HUES6 (cell line): ENCODE results near the gene KLHL42.

Experiments used
- H3K27ac ChIP-seq: 2 replicates; pipeline ENCODE4 v1.7.0; 2013; ENCODE audit warnings: low read depth, mild to moderate bottlenecking, low read length, inconsistent platforms
- H3K27me3 ChIP-seq: 2 replicates; pipeline ENCODE4 v1.6.1; 2013; ENCODE audit warnings: low read length; ENCODE audit not compliant: control insufficient read depth, insufficient read depth
- H3K36me3 ChIP-seq: 2 replicates; pipeline ENCODE4 v1.6.1; 2013; ENCODE audit warnings: low read length; ENCODE audit not compliant: control insufficient read depth, insufficient read depth
- H3K4me1 ChIP-seq: 2 replicates; pipeline ENCODE4 v1.6.1; 2013; ENCODE audit warnings: low read length; ENCODE audit not compliant: control insufficient read depth, insufficient read depth
- H3K4me3 ChIP-seq: 2 replicates; pipeline ENCODE4 v1.5.1; 2013; ENCODE audit warnings: low read depth, low read length
- H3K9ac ChIP-seq: one replicate; pipeline ENCODE4 v1.6.1; 2013; ENCODE audit warnings: mild to moderate bottlenecking, low read length
- H3K9me3 ChIP-seq: 2 replicates; pipeline ENCODE4 v1.6.1; 2013; ENCODE audit warnings: low read depth, low read length; ENCODE audit not compliant: control insufficient read depth, insufficient read depth

Gene KLHL42

DNA sequence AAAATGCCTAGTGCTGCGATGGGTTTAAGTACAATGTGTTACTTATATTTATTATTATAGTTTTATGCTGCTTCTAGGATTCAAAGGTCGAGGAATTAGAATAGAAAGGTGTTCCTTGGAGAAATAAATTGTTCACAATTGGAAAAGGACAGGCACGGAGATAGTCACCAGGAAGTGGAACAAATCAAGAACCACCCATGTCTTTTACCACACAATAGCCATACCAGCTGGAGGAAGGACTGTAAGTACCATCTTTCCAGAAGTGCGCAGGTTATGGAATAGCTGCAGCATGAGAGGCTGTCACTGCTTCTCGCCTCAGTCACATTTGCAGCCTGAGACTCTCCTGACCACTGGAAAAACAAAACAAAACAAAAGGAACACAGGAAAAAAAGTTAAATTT lies 40.5 kb downstream of the KLHL42 start:
- Histone ChIP-seq H3K36me3 (no peaks in the 10 kb centered on the region), H3K27ac (no peak overlapping the region), H3K9me3 (peaks cover 5% of the 10 kb centered on the region), H3K4me3 (no peak overlapping the region), H3K9ac (no peak overlapping the region), H3K4me1 (no peaks in the 10 kb centered on the region), H3K27me3 (no peaks in the 10 kb centered on the region)

DNA sequence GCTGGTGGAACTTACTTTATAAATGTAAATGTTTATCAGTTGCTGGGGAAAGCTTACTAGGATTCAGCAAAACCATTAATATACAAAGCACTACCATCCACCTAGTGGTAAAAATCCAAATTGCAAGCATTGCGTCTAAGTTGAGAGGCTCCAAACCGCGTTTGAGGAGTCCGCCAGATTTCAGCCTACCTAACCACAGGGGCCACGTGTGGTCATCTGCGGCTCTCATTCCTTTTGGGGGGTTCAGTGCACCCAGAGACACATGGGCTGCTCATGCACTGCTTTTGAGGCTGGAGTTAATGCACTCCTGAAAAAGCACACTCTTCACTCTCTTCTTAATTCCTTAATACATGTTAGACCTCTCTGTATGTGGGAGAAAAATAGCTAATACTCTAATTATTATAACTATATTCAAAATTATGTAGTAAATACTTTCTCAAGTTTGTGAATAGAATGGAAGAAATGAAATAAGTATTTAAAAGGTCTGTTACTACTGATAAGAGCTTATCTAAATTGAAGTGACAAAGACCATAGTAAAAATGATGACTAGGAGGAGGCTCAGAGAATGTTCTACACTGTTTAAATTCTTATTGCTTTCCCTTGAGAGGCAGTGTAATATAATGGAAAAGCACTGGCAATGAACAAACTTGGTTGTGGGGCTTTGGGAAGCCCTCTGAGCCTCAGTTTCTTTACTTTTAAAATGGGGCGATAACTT lies 41.4 kb downstream of the KLHL42 start:
- Histone ChIP-seq H3K9me3 (peaks cover 5% of the 10 kb centered on the region), H3K27ac (no peak overlapping the region), H3K4me3 (no peak overlapping the region), H3K27me3 (no peaks in the 10 kb centered on the region), H3K9ac (no peak overlapping the region), H3K4me1 (no peaks in the 10 kb centered on the region), H3K36me3 (no peaks in the 10 kb centered on the region)

DNA sequence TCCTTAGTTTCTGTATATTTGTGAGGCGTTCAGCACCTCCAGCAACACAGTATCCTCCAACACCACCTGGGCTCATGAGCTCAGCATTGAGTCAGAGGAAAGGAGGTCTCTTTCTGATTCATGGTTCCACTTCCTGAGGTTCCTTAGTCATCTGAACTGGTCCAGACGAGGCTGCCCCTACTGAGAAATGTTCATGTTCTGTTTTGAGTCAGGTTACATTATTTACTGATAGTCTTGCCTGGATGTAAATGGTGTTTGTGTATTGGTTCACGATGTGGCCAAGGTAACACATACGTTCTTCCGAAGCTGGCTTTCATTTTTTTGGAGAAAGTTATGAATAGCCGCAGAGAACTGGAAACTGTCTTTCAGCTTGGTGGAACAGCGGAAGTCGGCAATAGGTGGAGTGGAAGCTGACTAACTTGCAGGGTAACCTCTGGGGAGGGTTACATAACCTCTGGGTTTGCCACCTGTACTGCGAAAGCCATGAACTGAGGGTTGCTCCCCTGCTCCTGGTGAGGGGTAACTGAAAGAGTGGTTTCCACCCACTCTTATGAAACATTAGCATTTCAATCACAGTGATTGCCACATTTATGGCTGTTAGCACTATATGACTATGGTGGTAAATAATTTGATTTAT lies 42.2 kb downstream of the KLHL42 start:
- H3K4me1 ChIP-seq = no peaks in the 10 kb centered on the region

DNA sequence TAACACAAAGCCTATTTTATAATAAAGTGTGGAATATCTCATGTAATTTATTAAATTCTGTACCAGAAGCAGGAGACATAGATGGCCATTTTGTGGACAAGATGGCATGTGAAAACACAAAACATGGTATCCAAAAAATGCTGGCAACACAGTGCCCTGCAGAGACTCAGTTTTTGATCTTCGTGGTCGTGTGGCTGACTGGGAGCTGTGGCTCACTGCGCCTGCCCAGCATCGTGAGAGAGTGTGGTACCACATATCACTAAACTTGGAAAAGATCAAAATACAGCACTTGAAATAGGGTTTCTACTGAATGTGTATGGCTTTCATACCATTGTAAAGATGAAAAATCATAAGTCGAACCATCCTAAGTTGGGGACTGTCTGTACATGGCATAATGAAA lies 43.0 kb downstream of the KLHL42 start:
- H3K36me3 ChIP-seq = no peaks in the 10 kb centered on the region
- H3K27ac ChIP-seq = no peak overlapping the region
- H3K9ac ChIP-seq = no peak overlapping the region
- H3K9me3 ChIP-seq = peaks cover 5% of the 10 kb centered on the region
- H3K27me3 ChIP-seq = no peaks in the 10 kb centered on the region
- H3K4me3 ChIP-seq = no peak overlapping the region
- no peaks in the 10 kb centered on the region for H3K4me1 ChIP-seq

More for the DNA sequence above, 42.2 kb downstream of the KLHL42 start:
- H3K27ac ChIP-seq = no peak overlapping the region
- H3K4me3 ChIP-seq = no peak overlapping the region
- no peaks in the 10 kb centered on the region for H3K27me3 ChIP-seq
- H3K9me3 ChIP-seq = peaks cover 5% of the 10 kb centered on the region
- no peak overlapping the region for H3K9ac ChIP-seq
- no peaks in the 10 kb centered on the region for H3K36me3 ChIP-seq

DNA sequence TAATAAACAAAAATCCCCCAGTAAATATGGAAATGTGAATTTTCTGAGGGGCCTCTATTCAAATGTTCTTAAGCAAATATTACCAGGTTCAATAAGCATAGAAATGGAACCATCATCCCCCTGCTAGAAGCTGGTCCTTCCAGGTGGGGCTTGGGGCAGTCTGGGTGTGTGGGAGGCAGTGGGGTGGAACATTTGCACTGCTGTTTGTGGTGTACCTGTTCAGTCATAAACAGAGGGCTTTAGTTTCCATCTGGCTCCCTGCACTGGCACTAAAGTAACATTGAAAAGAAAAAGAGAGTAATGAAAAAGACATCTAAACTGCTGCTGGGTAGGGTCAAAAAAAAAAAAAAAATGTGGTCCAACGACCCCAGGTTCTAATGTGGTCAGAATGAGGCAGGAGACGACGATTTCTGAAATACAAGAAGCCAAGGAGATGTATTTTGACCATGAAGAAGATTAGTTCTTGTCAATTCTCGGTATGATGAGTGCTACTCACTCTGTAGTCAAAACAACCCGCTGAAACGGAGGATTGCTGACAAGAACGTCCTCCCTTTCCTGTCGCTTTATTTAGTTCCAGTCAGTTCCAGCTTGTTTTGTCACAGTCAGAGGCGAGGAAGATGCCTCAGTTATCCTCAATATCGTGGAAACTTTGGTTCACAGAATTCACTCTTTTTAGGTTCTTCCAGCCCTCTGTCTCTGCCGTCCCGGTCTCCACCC lies 44.3 kb downstream of the KLHL42 start:
- H3K9ac ChIP-seq = peak overlapping the region; percentile 23
- H3K27me3 ChIP-seq = no peaks in the 10 kb centered on the region
- no peak overlapping the region for H3K4me3 ChIP-seq
- H3K36me3 ChIP-seq = no peaks in the 10 kb centered on the region
- no peak overlapping the region for H3K27ac ChIP-seq
- H3K4me1 ChIP-seq = no peaks in the 10 kb centered on the region
- peaks cover under 1% of the 10 kb centered on the region for H3K9me3 ChIP-seq

DNA sequence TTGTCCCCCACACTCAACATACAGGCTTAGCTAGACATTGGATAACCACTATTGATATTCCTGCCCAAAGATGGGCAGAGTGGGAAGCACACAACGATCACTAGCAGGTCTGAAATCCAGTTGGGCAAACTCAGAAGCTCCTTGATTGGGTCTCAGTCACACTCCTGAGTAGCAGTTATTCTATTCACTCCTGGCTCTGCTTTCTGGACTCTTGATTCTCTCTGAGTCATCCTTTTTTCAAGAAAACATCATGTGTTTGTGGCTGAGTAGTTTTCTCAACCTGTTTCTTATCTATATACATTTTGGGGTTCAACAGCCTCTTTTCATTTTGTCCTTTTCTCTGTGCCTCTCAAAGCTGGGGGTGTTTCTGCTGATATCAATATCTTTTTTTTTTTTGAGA lies 46.0 kb downstream of the KLHL42 start:
- Histone ChIP-seq H3K4me3 (no peak overlapping the region), H3K9me3 (no peaks in the 10 kb centered on the region), H3K4me1 (no peaks in the 10 kb centered on the region), H3K27ac (no peak overlapping the region), H3K27me3 (no peaks in the 10 kb centered on the region), H3K36me3 (no peaks in the 10 kb centered on the region), H3K9ac (no peak overlapping the region)

DNA sequence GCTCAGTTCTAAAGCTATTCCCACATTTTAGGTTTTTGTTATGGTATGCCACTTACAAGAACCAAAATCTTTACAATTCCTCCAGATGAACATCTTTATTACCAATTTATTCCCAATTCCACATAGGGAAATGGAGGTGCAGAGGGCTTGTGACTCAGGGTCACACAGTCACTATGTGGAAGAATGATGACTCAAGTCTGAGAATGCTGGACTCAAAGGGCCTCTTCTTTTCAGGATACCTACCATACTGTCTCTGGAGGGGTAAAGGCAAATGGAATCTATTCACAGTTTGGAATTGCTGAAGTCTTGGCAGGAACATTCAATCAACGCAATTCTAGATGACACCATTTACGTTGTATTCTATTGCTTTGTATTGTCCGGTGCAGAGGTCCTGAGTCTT lies 48.2 kb downstream of the KLHL42 start:
- H3K27ac ChIP-seq = no peak overlapping the region
- H3K36me3 ChIP-seq = no peaks in the 10 kb centered on the region
- H3K9ac ChIP-seq = no peak overlapping the region
- no peaks in the 10 kb centered on the region for H3K4me1 ChIP-seq
- no peaks in the 10 kb centered on the region for H3K9me3 ChIP-seq
- no peak overlapping the region for H3K4me3 ChIP-seq
- no peaks in the 10 kb centered on the region for H3K27me3 ChIP-seq

DNA sequence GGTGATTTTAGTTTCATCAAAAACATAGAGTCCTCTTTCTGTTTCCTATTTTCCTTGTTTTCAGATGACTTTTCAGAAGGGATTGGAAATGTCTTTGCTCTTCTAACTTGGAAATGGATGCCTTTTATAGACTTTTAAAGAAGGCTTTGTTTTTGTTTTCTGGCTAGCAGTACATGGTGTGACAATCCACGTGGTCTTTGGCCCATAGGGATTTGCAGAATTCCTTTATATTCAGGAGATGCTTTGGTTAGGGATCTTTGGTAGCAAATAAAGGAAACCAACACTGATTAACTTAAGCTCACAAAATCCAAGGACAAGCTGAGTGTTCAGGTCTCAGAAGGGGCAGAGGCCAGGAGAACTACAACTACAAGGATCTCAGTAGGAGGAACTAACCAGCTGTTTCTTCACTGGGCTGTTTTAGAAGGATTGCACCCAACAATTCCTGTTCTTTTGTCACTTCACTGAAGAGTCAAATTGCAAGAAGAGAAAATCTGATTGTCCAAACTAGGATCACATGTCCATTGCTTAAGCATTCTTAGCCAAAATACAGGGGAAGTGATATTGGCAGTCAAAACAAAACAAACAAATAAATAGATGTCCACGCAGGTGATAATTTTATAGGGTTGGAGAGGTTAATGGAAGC lies 58.6 kb downstream of the KLHL42 start:
- no peak overlapping the region for H3K9ac ChIP-seq
- H3K4me3 ChIP-seq = no peak overlapping the region
- no peaks in the 10 kb centered on the region for H3K27me3 ChIP-seq
- H3K36me3 ChIP-seq = no peaks in the 10 kb centered on the region
- peaks cover 13% of the 10 kb centered on the region for H3K9me3 ChIP-seq
- H3K4me1 ChIP-seq = no peaks in the 10 kb centered on the region
- H3K27ac ChIP-seq = no peak overlapping the region

DNA sequence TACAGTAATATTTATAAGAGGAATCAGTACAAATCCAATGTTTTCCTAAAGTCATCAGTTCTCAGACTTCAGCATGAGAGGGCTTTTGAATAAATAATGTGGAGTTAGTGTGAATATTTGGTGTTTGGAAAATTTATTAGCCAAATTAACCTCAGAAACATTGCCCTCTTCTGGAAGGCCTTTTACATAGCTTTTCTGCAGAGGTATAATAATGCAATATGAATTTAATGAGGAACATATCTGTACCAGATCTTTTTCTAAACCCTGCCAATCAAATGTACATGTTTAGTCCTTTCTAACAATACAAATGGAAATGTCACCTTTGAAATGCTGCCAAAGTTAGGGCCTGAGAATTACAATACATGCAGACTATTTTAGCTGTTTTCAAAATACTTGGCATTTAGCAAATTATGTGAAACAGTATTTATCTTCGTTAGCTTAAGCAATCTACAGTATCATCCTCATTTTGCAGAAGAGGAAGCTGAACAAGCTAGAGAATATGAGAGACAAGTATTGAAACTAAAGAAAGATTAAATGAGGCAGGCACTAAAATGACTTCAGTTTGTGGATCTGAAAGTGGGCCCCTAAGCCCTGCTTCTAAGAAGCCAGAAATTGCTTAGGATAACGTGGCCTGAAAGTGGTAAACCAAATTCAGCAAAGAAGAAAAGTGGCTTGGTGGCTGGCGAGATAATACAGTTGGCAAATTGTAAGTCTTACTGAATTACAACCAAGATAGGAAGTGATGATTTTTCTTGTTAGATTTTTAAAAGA lies 60.4 kb downstream of the KLHL42 start:
- Histone ChIP-seq H3K9ac (no peak overlapping the region), H3K36me3 (no peaks in the 10 kb centered on the region), H3K9me3 (no peaks in the 10 kb centered on the region), H3K27me3 (no peaks in the 10 kb centered on the region), H3K27ac (no peak overlapping the region), H3K4me3 (no peak overlapping the region), H3K4me1 (no peaks in the 10 kb centered on the region)

DNA sequence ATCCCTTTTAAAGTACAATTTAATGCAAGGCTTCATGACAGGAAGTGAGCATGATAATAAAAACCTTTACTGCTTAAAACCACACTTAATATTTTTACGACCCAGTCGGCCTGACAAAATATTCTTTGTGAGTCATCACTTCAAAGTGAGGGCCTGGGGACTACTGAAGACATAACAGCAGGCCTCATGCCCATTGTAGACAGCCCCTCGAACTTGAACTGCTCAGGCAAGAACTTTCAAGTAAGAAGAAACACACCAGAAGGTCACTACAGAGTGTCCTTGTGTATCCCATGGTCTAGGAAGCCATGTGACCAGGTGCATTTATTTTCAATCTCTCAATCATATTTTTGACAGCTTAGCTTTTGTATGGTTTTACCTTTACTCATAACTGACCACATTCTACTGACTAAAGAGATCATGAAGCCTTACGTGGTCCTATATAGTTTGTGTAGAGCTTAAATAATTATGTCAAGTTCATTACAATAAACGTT lies 61.4 kb downstream of the KLHL42 start:
- H3K9me3 ChIP-seq = no peaks in the 10 kb centered on the region
- no peak overlapping the region for H3K4me3 ChIP-seq
- H3K27me3 ChIP-seq = no peaks in the 10 kb centered on the region
- no peaks in the 10 kb centered on the region for H3K36me3 ChIP-seq
- no peaks in the 10 kb centered on the region for H3K4me1 ChIP-seq
- no peak overlapping the region for H3K27ac ChIP-seq
- no peak overlapping the region for H3K9ac ChIP-seq
